AG04450 (cell line): Measurements from ENCODE around the gene LLGL1. TPM values are rescaled to one million over a fixed set of nuclear protein-coding genes. Genes with fewer than 3 reads are reported as not detected.

Source experiments
- CTCF ChIA-PET: fragments of 300-600, 350-600 bp; formaldehyde crosslinking; extraction: SDS; loops from one replicate; lab custom pipeline; 2022; ENCODE audit warnings: antibody characterized with exemption, inconsistent platforms; lab: Charles Lee
- POLR2A ChIA-PET: fragments of 350-600 bp; formaldehyde crosslinking; extraction: SDS; loops from one replicate; lab custom pipeline; 2021; ENCODE audit warnings: antibody characterized with exemption, inconsistent platforms; lab: Yijun Ruan, JAX
- DNase-seq: peaks from one replicate; pipeline ENCODE4 v3.0.0-alpha.2; 2011; ENCODE audit warnings: low read depth, low spot score
- H3K27ac ChIP-seq: one replicate; pipeline ENCODE4 v1.5.1; 2012; ENCODE audit warnings: low read depth, low read length, control low read depth
- H3K27me3 ChIP-seq: one replicate; pipeline ENCODE4 v1.6.0; 2012; ENCODE audit warnings: low read length; ENCODE audit not compliant: control insufficient read depth, insufficient read depth
- H3K4me3 ChIP-seq: 2 replicates; pipeline ENCODE4 v1.5.1; 2011; ENCODE audit warnings: mild to moderate bottlenecking, low read depth, low read length, control low read depth
- H3K9me3 ChIP-seq: 2 replicates; pipeline ENCODE4 v1.5.1; 2012; ENCODE audit warnings: low read length; ENCODE audit not compliant: control insufficient read depth, insufficient read depth
- polyA plus RNA-seq: library from polyadenylated mRNA; depleted of rRNA; stranded (reverse); fragments of >200 nt; gene quantifications from 2 replicates; pipeline ENCODE4 v1.2.3, GENCODE V29; 2011
- TF ChIP-seq, protein P1 (sequence below): IDR thresholded peaks from 2 replicates; pipeline ENCODE4 v1.5.1; 2011; ENCODE audit warnings: low read depth, low read length, control low read depth, inconsistent platforms

Gene LLGL1
- polyA plus RNA-seq, 1 experiment, result 27.1 TPM

DNA sequence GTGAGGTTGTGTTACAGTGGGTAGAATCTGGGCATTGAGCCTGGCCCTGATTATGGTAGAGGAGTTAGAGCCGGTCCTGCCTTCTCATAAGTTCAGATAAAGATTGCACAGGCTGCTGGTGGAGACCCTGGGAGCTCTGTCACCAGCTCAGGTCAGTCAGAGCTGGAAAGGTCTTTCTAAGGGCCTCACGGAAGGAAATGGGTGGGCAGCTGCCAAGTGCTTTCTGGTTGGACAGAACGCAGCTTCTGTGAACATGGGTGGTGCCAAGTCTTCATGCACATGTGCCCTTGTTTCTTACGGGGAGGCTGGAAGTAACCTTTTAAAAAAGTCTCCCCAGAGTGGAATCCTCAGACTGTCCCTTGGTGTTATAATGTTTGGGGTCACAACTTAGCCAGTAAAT is 26.9 kb upstream of the LLGL1 start:
- no peak for DNase-seq
- no peak overlapping the region for H3K4me3 ChIP-seq
- no peaks in the 10 kb centered on the region for H3K27me3 ChIP-seq
- POLR2A ChIA-PET, result no interaction called here
- no peaks in the 10 kb centered on the region for H3K9me3 ChIP-seq
- TF ChIP-seq, protein P1, sequence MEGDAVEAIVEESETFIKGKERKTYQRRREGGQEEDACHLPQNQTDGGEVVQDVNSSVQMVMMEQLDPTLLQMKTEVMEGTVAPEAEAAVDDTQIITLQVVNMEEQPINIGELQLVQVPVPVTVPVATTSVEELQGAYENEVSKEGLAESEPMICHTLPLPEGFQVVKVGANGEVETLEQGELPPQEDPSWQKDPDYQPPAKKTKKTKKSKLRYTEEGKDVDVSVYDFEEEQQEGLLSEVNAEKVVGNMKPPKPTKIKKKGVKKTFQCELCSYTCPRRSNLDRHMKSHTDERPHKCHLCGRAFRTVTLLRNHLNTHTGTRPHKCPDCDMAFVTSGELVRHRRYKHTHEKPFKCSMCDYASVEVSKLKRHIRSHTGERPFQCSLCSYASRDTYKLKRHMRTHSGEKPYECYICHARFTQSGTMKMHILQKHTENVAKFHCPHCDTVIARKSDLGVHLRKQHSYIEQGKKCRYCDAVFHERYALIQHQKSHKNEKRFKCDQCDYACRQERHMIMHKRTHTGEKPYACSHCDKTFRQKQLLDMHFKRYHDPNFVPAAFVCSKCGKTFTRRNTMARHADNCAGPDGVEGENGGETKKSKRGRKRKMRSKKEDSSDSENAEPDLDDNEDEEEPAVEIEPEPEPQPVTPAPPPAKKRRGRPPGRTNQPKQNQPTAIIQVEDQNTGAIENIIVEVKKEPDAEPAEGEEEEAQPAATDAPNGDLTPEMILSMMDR, result no peak
- CTCF ChIA-PET, result interaction anchor here (0.9 kb wide), 1 partner anchor 17 kb away, joined by 3 read pairs; no protein-coding TSS in a partner anchor
- H3K27ac ChIP-seq, result no peak overlapping the region

DNA sequence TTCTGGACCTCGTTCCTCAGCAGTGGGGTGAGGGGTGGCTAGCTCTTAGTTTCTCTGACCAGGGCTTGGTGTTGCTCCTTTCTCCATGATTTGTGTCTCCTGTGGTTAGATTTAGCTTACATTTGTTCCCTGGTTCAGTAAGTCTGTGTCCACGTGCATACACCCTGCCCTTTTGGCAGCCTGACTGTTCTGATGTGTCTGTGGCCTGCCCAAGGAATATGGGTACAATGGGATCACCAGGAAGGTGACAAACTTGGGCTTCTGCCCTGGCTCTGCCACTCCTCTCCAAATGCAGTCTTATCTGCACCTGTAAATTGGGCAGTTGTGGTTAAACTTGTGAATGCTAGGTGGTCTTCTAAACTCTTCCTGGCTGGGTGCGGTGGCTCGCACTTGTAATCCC is 24.3 kb upstream of the LLGL1 start:
- H3K9me3 ChIP-seq, result no peaks in the 10 kb centered on the region
- ChIA-PET POLR2A (no interaction called here), CTCF (no interaction called here)
- TF ChIP-seq, protein P1, result no peak
- DNase-seq, result no peak
- no peaks in the 10 kb centered on the region for H3K27me3 ChIP-seq
- H3K4me3 ChIP-seq, result no peak overlapping the region
- no peak overlapping the region for H3K27ac ChIP-seq

DNA sequence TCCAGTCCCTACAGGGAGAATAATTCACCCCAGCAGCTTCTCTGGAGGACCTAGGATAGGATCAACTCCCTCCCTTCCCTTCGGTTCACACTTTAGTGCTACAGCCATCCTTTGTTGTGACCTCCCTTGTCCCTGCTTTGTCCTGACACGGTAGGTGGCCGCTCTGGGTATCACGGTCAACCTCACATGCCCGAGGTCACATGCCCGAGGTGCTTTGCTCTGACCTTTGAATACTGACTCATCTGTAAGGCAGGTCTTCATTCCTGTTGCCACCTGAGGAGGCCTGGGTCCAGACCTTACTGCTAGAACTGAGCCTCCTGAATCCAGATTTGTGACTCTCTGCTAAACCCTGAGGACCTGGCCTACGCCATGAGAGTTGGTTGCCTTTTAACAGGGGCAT is 22.1 kb upstream of the LLGL1 start:
- H3K27ac ChIP-seq, result no peak overlapping the region
- no peaks in the 10 kb centered on the region for H3K9me3 ChIP-seq
- no peaks in the 10 kb centered on the region for H3K27me3 ChIP-seq
- POLR2A ChIA-PET, result interaction anchor here (1.3 kb wide), 1 partner anchor 10 kb away, joined by 8 read pairs; no protein-coding TSS in a partner anchor
- CTCF ChIA-PET, result no interaction called here
- TF ChIP-seq, protein P1, result no peak
- DNase-seq, result no peak
- H3K4me3 ChIP-seq, result no peak overlapping the region

DNA sequence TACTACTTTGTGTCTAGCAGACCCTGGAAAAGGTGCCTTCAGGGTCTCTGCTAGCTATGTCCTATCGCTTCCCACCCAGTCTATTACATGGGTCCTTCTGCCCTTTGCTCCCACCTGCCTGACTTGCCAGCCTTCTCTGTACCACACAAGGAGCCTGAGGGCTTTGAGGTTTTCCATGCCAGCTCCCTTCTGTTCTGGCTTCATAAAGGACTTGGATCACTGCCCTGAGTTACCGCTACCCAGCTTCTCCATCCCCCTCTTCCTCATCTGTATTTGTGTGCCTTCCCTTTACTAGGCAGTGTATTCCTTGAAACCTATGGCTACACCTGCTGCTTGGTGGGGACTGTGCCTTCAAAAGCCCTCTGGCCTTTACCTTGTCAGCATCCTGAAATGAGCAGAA is 19.6 kb upstream of the LLGL1 start:
- ChIA-PET CTCF (no interaction called here), POLR2A (no interaction called here)
- H3K4me3 ChIP-seq, result no peak overlapping the region
- TF ChIP-seq, protein P1, result no peak
- H3K9me3 ChIP-seq, result no peaks in the 10 kb centered on the region
- no peak for DNase-seq
- no peak overlapping the region for H3K27ac ChIP-seq
- H3K27me3 ChIP-seq, result no peaks in the 10 kb centered on the region

DNA sequence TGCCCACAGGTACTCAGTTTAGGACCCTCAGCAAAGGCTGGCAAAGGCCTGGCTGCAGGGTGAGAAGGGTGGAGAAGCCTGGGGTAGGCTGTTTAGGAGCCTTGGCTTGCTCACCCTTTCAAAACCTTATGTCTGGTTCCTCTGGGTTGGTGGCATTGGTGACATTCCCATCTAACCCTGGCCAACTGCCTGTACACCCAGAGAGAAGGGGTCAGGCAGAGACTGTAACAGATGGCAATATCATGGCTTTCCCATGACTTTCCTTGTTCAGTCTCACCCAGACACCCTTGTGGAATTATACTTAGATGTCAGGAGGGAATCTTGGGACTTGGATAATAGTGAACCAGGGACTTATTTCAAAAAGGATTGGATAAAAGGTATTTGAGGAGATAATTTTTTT is 18.5 kb upstream of the LLGL1 start:
- ChIA-PET CTCF (interaction anchor here (0.6 to 1.0 kb wide), 2 partner anchors 11 to 69 kb away, joined by 3 to 4 read pairs; no protein-coding TSS in a partner anchor), POLR2A (no interaction called here)
- DNase-seq, result no peak
- TF ChIP-seq, protein P1, result no peak
- no peaks in the 10 kb centered on the region for H3K9me3 ChIP-seq
- H3K27me3 ChIP-seq, result no peaks in the 10 kb centered on the region
- H3K4me3 ChIP-seq, result no peak overlapping the region
- peak overlapping the region; percentile 31 for H3K27ac ChIP-seq
